Activated naive CD4-positive, alpha-beta T cell treated with anti-CD3 and anti-CD28 coated beads, Interleukin-2, amount 10 ng/mL, durations not matched to agents 7 days and 5 days (primary cell): ENCODE data around the gene FRAS1.

ENCODE experiments used
- CTCF ChIA-PET: fragments of 350-600 bp; sonication (Branson Sonifier 250); formaldehyde crosslinking; loops from one replicate; lab custom pipeline; 2021; ENCODE audit warnings: antibody characterized with exemption; lab: Charles Lee
- DNase-seq: peaks from one replicate; pipeline ENCODE4 v3.0.0-alpha.2; 2020
- H3K27ac Mint-ChIP-seq: one replicate; pipeline ENCODE4 v1.8.0; 2021; ENCODE audit warnings: mild to moderate bottlenecking, moderate library complexity, mixed read lengths
- H3K27me3 Mint-ChIP-seq: one replicate; pipeline ENCODE4 v1.8.0; 2021; ENCODE audit warnings: mild to moderate bottlenecking, mixed read lengths
- H3K36me3 Mint-ChIP-seq: one replicate; pipeline ENCODE4 v1.8.0; 2021; ENCODE audit warnings: mixed read lengths
- H3K4me1 Mint-ChIP-seq: one replicate; pipeline ENCODE4 v1.8.0; 2021; ENCODE audit warnings: mixed read lengths
- H3K4me3 Mint-ChIP-seq: one replicate; pipeline ENCODE4 v1.8.0; 2021; ENCODE audit warnings: mild to moderate bottlenecking, moderate library complexity, mixed read lengths
- H3K9me3 Mint-ChIP-seq: one replicate; pipeline ENCODE4 v1.8.0; 2021; ENCODE audit warnings: mixed read lengths

FRAS1 gene

DNA sequence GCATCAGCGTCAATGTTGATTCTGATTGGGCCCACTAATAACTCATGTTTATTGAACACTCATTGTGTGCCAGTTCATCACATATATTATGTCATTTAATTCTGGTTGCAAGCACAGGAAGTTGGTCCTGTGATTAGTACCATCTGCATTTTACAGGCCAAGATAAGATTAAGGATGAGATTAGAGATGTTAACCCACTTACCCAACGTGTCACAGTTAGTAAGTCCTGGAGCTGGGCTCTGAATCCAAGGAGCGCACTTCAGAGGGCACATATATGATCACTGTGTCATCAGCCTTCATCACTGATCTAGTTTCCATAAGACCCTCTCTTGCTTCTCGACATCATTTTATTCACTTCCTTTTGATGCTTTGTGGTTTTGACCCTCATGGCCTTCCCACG lies 289.1 kb downstream of the FRAS1 start:
- H3K4me1 Mint-ChIP-seq = no peaks in the 10 kb centered on the region
- no peaks in the 10 kb centered on the region for H3K36me3 Mint-ChIP-seq
- DNase-seq = no peak
- H3K4me3 Mint-ChIP-seq = no peak overlapping the region
- no peak overlapping the region for H3K27ac Mint-ChIP-seq
- H3K9me3 Mint-ChIP-seq = no peaks in the 10 kb centered on the region
- CTCF ChIA-PET = no interaction called here
- H3K27me3 Mint-ChIP-seq = no peaks in the 10 kb centered on the region

DNA sequence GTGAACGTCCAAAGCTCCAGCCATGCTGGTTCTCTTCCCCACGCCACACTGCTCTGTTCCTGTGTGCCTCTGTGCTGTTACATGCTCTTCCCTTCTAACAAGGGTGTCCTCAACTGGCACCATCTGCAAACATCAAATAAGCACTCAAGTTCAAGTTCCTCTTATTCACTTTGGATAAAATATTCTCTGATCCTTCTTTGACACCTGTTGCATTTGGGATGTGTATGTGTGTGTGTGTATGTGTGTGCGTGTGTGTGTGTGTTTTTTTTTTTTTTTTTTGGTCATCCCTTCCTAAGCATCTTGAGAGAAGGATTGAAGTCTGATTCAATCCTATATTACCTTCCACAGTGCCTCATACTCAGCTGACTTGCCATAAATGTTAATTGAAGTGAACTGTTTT lies 290.4 kb downstream of the FRAS1 start:
- Mint-ChIP-seq H3K4me1 (no peaks in the 10 kb centered on the region), H3K27ac (no peak overlapping the region), H3K9me3 (no peaks in the 10 kb centered on the region), H3K36me3 (no peaks in the 10 kb centered on the region), H3K27me3 (no peaks in the 10 kb centered on the region), H3K4me3 (no peak overlapping the region)
- CTCF ChIA-PET = no interaction called here
- no peak for DNase-seq

DNA sequence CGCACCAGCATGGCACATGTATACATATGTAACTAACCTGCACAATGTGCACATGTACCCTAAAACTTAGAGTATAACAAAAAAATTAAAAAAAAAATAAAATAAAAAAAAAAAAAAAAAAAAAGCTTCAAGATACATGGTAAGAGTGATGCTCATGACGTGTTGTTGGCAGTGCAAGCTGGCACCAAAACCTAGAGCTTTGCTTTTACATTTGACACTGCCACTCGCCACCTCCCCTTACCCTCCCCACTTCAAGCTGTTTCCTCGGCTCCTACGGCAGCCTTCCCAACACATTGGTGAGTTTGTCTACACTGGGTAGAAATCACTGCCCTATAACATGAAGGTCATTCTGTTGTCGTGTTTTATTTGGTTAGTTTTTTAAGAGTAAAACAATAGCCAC lies 296.8 kb downstream of the FRAS1 start:
- DNase-seq = no peak
- H3K27ac Mint-ChIP-seq = no peak overlapping the region
- H3K27me3 Mint-ChIP-seq = peaks cover under 1% of the 10 kb centered on the region
- peaks cover 3% of the 10 kb centered on the region for H3K9me3 Mint-ChIP-seq
- no peaks in the 10 kb centered on the region for H3K36me3 Mint-ChIP-seq
- CTCF ChIA-PET = interaction anchor here (0.8 kb wide), 1 partner anchor 14 kb away, joined by 3 read pairs; no protein-coding TSS in a partner anchor
- H3K4me3 Mint-ChIP-seq = no peak overlapping the region
- H3K4me1 Mint-ChIP-seq = no peaks in the 10 kb centered on the region

DNA sequence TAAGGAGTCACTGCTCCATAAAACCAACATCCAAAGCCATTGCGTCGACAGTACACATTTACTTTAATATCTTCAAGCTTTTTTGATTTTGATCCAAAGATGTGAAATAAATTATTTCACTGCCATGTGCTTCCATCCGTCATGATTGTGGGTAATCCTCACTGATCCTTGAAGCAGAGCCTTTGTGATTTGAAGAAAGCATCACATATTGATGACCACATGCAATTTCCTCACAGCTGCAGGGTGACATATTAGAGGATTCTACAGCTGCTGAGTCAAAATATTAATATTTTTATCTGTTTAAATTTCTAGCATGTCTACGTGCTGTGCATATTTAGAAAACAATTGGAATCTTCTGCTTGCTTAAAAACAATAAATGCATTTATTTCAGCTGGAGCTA lies 297.7 kb downstream of the FRAS1 start:
- Mint-ChIP-seq H3K27me3 (peaks cover 5% of the 10 kb centered on the region), H3K27ac (no peak overlapping the region), H3K4me1 (no peaks in the 10 kb centered on the region), H3K36me3 (no peaks in the 10 kb centered on the region), H3K4me3 (no peak overlapping the region), H3K9me3 (peaks cover 3% of the 10 kb centered on the region)
- CTCF ChIA-PET = no interaction called here
- DNase-seq = no peak

DNA sequence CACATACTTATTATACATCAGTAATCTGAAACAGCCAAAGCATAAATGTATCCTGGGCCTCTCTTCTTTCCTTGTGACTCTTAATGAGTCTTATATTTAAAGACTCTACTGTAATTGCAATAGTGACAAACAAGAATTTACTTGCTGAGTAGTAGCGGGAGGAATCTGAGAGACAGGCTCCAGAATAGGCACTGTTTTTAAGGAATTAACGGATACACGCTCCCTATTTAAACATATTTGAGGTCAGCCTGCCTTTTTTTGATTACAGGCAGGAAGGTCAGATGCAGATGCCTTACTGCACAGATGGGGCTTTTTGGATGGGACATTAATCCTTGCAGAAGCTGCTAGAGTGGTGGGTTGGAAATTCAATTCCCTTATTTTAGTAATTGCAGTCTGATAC lies 298.2 kb downstream of the FRAS1 start:
- Mint-ChIP-seq H3K9me3 (peaks cover 3% of the 10 kb centered on the region), H3K36me3 (no peaks in the 10 kb centered on the region), H3K4me3 (no peak overlapping the region), H3K27ac (no peak overlapping the region), H3K27me3 (peaks cover 5% of the 10 kb centered on the region), H3K4me1 (no peaks in the 10 kb centered on the region)
- CTCF ChIA-PET = no interaction called here
- DNase-seq = no peak

DNA sequence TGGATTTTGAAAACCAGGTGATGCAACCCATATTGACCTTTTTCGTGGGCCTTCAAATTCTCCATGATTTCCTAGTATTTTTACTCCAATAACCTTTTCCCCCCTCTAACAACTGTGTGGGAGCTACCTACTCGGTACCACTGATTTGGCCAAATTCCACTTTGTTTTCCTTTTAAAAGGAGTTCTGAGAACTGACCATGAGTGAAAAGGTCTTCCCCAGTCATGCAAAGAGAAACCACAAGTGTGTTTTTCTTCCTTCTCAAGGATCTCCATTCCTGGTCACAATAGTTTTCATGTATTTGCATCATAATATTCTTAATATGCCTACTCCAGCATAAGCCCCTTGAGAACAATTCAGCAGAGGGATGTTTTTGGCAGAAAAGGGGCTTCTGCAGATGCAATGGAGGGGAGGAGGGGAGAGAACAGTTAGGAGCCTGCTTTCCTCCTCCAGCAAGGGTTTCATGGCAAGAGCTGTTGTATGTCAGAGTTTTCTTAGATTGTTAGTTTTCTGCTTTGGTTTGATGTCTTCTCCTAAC lies 299.2 kb downstream of the FRAS1 start:
- Mint-ChIP-seq H3K4me3 (no peak overlapping the region), H3K4me1 (no peaks in the 10 kb centered on the region), H3K27ac (no peak overlapping the region), H3K36me3 (no peaks in the 10 kb centered on the region), H3K27me3 (peaks cover 5% of the 10 kb centered on the region), H3K9me3 (peaks cover 3% of the 10 kb centered on the region)
- CTCF ChIA-PET = no interaction called here
- no peak for DNase-seq

DNA sequence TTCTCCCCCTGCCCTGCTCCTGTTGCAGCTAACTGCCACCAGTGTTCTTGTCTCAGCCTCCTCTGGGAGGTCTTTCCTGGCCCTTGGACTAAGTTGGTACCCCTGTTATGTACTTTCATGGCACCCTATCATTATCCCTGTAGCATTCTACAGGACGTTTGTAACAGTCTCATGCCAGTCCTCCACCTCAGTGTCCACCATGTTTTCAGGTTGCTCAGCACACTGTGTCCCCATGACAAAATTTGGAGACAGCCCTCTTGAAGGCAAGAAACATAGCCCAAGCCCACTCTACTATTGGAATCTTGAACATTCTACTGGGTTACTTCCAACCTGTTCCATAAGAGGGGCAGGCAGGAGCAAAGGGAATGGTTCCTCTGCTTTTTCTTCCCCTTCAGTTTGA lies 300.0 kb downstream of the FRAS1 start:
- Mint-ChIP-seq H3K4me3 (no peak overlapping the region), H3K9me3 (peaks cover 3% of the 10 kb centered on the region), H3K27ac (no peak overlapping the region), H3K27me3 (peaks cover 6% of the 10 kb centered on the region), H3K36me3 (no peaks in the 10 kb centered on the region), H3K4me1 (no peaks in the 10 kb centered on the region)
- CTCF ChIA-PET = no interaction called here
- no peak for DNase-seq

DNA sequence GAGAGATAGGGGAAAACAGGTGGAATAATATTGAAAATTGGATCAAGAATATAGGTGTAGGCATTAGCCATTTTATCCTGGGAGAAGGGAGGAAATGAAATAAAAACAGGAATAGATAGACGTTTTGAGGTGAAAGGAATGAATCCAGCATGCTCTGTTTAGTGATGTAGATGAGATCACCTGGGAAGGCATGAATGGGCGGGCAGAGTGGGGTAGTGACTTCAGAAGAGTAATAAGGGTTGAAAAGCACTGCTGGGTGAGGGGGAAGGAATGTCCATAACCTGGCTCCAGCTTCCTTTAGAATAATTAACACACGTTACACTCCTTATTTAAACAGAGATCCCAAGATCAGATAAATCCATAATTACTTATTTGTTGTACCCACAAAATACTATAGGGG lies 303.3 kb downstream of the FRAS1 start:
- CTCF ChIA-PET = no interaction called here
- Mint-ChIP-seq H3K4me1 (no peaks in the 10 kb centered on the region), H3K27ac (no peak overlapping the region), H3K27me3 (peaks cover 10% of the 10 kb centered on the region), H3K9me3 (no peaks in the 10 kb centered on the region), H3K36me3 (no peaks in the 10 kb centered on the region), H3K4me3 (no peak overlapping the region)
- no peak for DNase-seq

DNA sequence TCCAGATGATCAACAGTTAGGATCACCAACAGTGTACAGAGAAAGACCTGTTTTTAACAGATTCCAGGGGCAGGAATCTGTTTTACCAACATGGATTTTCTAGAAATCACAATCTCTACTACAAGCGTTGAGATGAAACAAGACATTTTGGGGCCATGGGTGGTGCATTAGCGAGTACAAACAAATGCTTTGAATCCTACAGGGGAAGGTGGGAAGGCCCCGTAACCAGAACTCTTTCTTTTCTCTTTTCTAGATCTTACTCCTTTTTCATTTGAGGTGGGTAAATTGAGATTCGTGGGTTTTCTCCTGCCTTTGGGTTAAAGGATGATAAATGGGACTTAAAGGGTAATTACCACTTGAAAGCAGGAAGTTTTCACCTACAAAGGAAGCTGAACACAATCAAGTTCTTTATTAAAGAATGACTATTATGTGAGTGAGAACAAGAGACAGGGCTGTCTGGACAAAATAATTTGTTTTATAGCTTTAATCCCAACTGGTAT lies 304.5 kb downstream of the FRAS1 start:
- no peaks in the 10 kb centered on the region for H3K36me3 Mint-ChIP-seq
- H3K4me1 Mint-ChIP-seq = no peaks in the 10 kb centered on the region
- H3K4me3 Mint-ChIP-seq = no peak overlapping the region
- H3K27me3 Mint-ChIP-seq = peaks cover 16% of the 10 kb centered on the region
- DNase-seq = no peak
- no peak overlapping the region for H3K27ac Mint-ChIP-seq
- H3K9me3 Mint-ChIP-seq = no peaks in the 10 kb centered on the region
- CTCF ChIA-PET = no interaction called here

DNA sequence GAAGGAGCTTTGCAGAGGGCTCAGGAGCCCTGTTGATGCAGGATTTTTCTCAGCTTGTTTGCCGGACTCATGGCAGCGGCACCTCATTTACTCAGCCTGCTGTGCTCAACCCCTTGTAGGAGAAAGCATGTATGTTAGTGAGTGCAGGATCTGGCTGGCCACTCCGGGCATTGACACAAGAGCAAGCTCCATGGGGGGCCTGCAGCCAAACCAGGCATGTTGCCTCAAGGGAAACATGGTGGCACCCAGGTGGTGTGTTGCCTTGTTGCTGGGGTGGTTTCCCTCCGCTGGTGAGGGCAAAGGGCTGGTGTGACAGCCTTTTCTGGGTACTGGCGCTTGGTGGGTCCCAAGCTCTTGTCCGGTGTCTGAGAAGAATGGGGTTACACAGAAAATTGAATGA lies 305.2 kb downstream of the FRAS1 start:
- Mint-ChIP-seq H3K27ac (no peak overlapping the region), H3K36me3 (no peaks in the 10 kb centered on the region), H3K27me3 (peaks cover 16% of the 10 kb centered on the region), H3K4me3 (no peak overlapping the region), H3K9me3 (no peaks in the 10 kb centered on the region), H3K4me1 (no peaks in the 10 kb centered on the region)
- CTCF ChIA-PET = no interaction called here
- no peak for DNase-seq

DNA sequence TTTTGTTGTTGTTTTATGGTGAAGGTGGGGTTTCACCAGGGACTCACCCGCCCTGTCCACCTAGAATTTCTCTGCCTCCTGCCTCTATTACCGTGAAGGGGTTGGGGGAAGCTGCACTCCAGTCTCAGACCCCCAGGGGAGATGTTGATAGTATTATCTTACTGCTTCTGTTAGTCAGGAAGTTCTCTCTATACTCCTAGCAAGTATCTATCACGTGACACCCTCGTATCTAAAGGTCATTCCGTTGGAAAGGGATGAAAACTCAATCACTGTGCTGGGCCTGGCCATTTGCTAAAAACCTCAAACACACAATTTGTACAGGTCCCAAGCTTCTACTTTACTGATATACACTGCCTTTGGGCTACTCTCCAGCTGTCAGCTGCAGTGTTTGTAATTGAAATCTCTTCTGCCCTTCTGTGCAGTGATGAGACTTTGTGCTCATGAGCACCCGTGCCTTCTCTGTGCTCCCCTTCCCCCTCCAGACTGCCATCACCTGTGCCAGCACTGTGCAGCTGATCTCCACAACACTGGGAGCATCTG lies 306.0 kb downstream of the FRAS1 start:
- H3K36me3 Mint-ChIP-seq = no peaks in the 10 kb centered on the region
- H3K9me3 Mint-ChIP-seq = no peaks in the 10 kb centered on the region
- H3K4me1 Mint-ChIP-seq = no peaks in the 10 kb centered on the region
- H3K4me3 Mint-ChIP-seq = no peak overlapping the region
- DNase-seq = no peak
- CTCF ChIA-PET = interaction anchor here (1.2 kb wide), 1 partner anchor 19 kb away, joined by 3 read pairs; no protein-coding TSS in a partner anchor
- H3K27me3 Mint-ChIP-seq = peaks cover 16% of the 10 kb centered on the region
- H3K27ac Mint-ChIP-seq = no peak overlapping the region

DNA sequence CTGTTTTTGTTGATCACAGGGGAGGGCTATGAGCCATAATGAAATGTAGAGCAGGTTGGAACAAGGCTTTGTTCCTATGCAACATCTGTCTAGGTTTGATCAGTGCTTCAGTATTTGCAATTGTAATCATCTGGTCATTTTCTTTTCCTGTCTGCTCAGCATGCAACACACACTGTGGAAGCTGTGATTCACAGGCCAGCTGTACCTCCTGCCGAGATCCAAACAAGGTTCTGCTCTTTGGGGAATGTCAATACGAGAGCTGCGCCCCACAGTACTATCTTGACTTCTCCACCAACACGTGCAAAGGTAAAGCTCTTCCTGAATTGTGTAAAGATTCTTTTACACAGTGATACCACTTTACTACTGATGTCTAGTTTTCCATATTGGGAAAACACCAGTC lies 312.6 kb downstream of the FRAS1 start:
- H3K4me1 Mint-ChIP-seq = no peaks in the 10 kb centered on the region
- H3K9me3 Mint-ChIP-seq = no peaks in the 10 kb centered on the region
- CTCF ChIA-PET = no interaction called here
- H3K27ac Mint-ChIP-seq = no peak overlapping the region
- DNase-seq = no peak
- H3K4me3 Mint-ChIP-seq = no peak overlapping the region
- no peaks in the 10 kb centered on the region for H3K36me3 Mint-ChIP-seq
- peaks cover 6% of the 10 kb centered on the region for H3K27me3 Mint-ChIP-seq

DNA sequence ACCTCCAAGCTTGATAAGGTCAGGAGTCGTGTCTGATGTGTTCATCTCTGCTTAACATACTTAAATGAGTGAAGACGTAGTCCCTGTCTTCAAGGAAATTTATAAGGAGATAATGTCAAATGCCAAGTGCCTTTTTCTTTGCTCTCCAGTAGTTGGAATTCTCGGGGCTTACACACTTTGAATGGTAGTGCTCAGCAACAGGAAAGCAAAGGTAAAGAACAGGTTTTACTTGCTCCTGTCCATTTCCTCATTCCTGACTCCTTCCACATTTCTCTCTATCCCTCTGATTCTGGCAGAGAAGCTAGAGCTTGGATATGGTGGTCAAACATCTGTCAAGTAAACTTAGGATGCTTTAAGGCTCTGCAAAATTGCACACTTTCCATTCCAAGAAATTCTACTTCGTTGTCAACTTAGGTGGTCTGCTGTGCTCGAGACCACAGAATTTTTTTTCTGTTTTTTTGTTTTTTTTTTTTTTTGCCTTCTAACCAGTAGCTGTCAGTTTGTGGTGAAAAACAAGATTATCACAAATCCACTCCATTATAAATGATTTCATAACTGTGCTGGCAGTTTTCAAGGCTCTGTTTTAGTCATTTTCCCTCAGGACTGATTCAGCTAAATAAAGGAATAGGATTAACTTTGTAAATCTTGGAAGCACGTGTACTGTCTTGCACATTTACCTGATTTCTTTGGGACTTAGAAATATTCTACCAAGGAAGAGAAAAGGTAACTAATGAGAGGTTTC lies 313.7 kb downstream of the FRAS1 start:
- Mint-ChIP-seq H3K4me1 (no peaks in the 10 kb centered on the region), H3K27me3 (peaks cover 6% of the 10 kb centered on the region), H3K4me3 (no peak overlapping the region), H3K9me3 (no peaks in the 10 kb centered on the region), H3K27ac (no peak overlapping the region), H3K36me3 (no peaks in the 10 kb centered on the region)
- CTCF ChIA-PET = no interaction called here
- no peak for DNase-seq

DNA sequence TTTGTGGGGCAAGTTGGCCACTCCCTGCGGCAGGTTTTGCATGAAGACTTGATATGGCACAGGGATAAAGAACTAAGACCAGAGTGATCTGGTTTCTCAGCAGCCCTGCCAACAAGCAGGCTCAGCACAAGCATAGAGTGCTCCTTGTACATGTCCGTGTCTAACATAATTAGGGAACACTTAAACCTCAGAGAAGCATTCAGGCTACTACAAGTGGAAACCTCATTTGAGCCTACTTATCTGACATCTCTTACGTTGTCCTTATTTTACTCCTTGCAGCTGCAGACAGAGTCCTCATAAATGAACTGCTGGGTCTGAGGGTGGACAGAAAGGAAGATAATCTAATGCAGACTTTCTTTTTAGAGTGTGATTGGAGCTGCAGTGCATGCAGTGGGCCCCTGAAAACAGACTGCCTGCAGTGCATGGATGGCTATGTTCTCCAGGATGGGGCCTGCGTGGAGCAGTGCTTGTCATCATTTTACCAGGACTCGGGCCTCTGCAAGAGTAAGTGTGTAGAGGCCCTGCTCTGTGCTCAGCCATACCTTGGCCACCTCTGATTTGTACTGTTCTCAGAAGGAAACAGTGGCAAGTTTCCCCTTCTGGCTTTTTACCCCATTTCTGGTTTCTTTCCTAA lies 315.3 kb downstream of the FRAS1 start:
- no peak overlapping the region for H3K4me3 Mint-ChIP-seq
- no peaks in the 10 kb centered on the region for H3K9me3 Mint-ChIP-seq
- DNase-seq = no peak
- no peak overlapping the region for H3K27ac Mint-ChIP-seq
- H3K36me3 Mint-ChIP-seq = no peaks in the 10 kb centered on the region
- CTCF ChIA-PET = no interaction called here
- H3K27me3 Mint-ChIP-seq = no peaks in the 10 kb centered on the region
- no peaks in the 10 kb centered on the region for H3K4me1 Mint-ChIP-seq

DNA sequence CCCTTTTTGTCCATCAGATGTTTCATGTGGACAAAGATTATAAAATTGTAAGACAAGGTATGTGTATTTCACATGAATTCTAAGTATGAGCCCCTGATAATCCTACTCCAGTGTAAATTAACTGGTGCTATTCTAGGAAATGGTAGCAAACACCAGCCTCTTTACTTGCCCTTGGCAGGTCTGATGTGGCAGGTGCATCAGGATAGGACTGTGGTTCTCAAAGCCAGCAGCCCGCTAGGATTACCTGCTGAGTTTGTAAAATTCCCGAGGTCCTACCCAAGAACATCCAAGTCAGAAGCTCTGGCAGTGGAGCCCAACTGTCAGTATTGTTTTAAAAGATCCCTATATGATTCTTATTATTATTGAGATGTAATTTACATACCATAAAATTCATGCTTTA lies 320.4 kb downstream of the FRAS1 start:
- no peaks in the 10 kb centered on the region for H3K9me3 Mint-ChIP-seq
- H3K4me3 Mint-ChIP-seq = no peak overlapping the region
- no peaks in the 10 kb centered on the region for H3K36me3 Mint-ChIP-seq
- H3K27me3 Mint-ChIP-seq = peaks cover 9% of the 10 kb centered on the region
- CTCF ChIA-PET = no interaction called here
- H3K27ac Mint-ChIP-seq = no peak overlapping the region
- DNase-seq = no peak
- H3K4me1 Mint-ChIP-seq = no peaks in the 10 kb centered on the region
